Glutamatergic neuron (in vitro differentiated cells): ENCODE results near the gene TEKT2. TPM values are rescaled to one million over a fixed set of nuclear protein-coding genes. Genes with fewer than 3 reads are reported as not detected.

Source experiments
- DNase-seq: peaks from one replicate; pipeline ENCODE4 v3.0.0; 2022
- H3K27ac Mint-ChIP-seq: one replicate; pipeline ENCODE4 v1.8.0; 2020; ENCODE audit warnings: mild to moderate bottlenecking, mixed read lengths, inconsistent platforms; ENCODE audit not compliant: unreplicated experiment
- H3K27me3 Mint-ChIP-seq: one replicate; pipeline ENCODE4 v1.8.0; 2020; ENCODE audit warnings: mild to moderate bottlenecking, moderate library complexity, mixed read lengths, inconsistent platforms; ENCODE audit not compliant: unreplicated experiment
- H3K36me3 Mint-ChIP-seq: one replicate; pipeline ENCODE4 v1.8.0; 2020; ENCODE audit warnings: mild to moderate bottlenecking, mixed read lengths, inconsistent platforms; ENCODE audit not compliant: unreplicated experiment
- H3K4me1 Mint-ChIP-seq: one replicate; pipeline ENCODE4 v1.8.0; 2020; ENCODE audit warnings: mild to moderate bottlenecking, low read depth, mixed read lengths, inconsistent platforms; ENCODE audit not compliant: unreplicated experiment
- H3K4me3 Mint-ChIP-seq: one replicate; pipeline ENCODE4 v1.8.0; 2020; ENCODE audit warnings: mild to moderate bottlenecking, mixed read lengths, inconsistent platforms; ENCODE audit not compliant: unreplicated experiment
- H3K9me3 Mint-ChIP-seq: one replicate; pipeline ENCODE4 v1.8.0; 2020; ENCODE audit warnings: mild to moderate bottlenecking, moderate library complexity, mixed read lengths, inconsistent platforms; ENCODE audit not compliant: unreplicated experiment
- total RNA-seq: library from RNA; stranded (reverse); fragmentation: NEBNext Ultra II Directional; extraction: Animal tissue kit (Norgen Biotek cat#: 25700); gene quantifications from one replicate; pipeline ENCODE4 v1.2.1, GENCODE V29; 2021; ENCODE audit not compliant: unreplicated experiment
- TF ChIP-seq, protein P1 (sequence below): fragments of 200-600 bp; sonication (generic); IDR thresholded peaks from one replicate; pipeline ENCODE4 v1.5.0; 2021; ENCODE audit not compliant: partially characterized antibody, unreplicated experiment

Gene TEKT2
- total RNA-seq, 1 donor from 2014 or later, result 1.6 TPM

DNA sequence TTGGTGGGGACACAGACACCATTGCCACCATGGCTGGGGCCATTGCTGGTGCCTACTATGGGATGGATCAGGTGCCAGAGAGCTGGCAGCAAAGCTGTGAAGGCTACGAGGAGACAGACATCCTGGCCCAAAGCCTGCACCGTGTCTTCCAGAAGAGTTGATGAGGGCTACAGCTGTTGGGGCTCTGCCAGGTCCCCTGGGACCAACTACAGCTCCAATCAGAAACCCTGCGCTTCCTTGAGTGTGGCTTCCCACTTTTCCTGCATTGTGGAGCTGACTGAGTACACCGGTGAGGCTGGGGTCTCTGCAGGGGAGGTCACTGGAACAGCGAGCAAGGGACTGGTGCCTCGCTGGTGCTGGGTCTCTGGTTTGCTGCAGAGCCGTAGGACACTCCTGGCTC, 9.3 kb downstream of the TEKT2 start:
- TF ChIP-seq, protein P1, sequence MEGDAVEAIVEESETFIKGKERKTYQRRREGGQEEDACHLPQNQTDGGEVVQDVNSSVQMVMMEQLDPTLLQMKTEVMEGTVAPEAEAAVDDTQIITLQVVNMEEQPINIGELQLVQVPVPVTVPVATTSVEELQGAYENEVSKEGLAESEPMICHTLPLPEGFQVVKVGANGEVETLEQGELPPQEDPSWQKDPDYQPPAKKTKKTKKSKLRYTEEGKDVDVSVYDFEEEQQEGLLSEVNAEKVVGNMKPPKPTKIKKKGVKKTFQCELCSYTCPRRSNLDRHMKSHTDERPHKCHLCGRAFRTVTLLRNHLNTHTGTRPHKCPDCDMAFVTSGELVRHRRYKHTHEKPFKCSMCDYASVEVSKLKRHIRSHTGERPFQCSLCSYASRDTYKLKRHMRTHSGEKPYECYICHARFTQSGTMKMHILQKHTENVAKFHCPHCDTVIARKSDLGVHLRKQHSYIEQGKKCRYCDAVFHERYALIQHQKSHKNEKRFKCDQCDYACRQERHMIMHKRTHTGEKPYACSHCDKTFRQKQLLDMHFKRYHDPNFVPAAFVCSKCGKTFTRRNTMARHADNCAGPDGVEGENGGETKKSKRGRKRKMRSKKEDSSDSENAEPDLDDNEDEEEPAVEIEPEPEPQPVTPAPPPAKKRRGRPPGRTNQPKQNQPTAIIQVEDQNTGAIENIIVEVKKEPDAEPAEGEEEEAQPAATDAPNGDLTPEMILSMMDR, result no peak
- peaks cover 12% of the 10 kb centered on the region for H3K4me1 Mint-ChIP-seq
- H3K4me3 Mint-ChIP-seq, result no peak overlapping the region
- no peaks in the 10 kb centered on the region for H3K36me3 Mint-ChIP-seq
- peaks cover 6% of the 10 kb centered on the region for H3K9me3 Mint-ChIP-seq
- H3K27me3 Mint-ChIP-seq, result peaks cover 7% of the 10 kb centered on the region
- no peak overlapping the region for H3K27ac Mint-ChIP-seq
- no peak for DNase-seq

DNA sequence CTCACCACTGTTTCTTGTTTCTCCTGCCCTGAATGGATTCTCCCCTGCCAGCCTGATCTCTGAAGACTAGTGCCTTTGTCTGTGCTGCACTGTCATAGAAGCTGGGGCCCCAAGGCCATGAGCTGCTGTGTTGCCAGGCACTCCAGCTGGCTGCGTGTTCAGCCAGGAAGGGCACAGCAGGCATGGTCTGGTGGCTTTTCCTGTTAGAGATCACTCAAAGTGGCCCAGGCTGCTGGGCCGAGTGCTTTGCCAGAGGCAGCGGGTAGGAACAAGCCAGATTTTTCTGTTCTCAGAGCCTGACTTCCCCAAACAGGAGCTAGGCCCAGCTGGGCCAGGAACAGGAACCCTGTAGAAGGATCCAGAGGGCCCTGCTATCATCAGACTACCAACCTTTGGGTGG, 10.0 kb downstream of the TEKT2 start:
- DNase-seq, result no peak
- H3K4me1 Mint-ChIP-seq, result peaks cover 12% of the 10 kb centered on the region
- H3K27me3 Mint-ChIP-seq, result peaks cover 7% of the 10 kb centered on the region
- H3K27ac Mint-ChIP-seq, result no peak overlapping the region
- TF ChIP-seq, protein P1, result no peak
- H3K9me3 Mint-ChIP-seq, result peaks cover 6% of the 10 kb centered on the region
- no peaks in the 10 kb centered on the region for H3K36me3 Mint-ChIP-seq
- no peak overlapping the region for H3K4me3 Mint-ChIP-seq

DNA sequence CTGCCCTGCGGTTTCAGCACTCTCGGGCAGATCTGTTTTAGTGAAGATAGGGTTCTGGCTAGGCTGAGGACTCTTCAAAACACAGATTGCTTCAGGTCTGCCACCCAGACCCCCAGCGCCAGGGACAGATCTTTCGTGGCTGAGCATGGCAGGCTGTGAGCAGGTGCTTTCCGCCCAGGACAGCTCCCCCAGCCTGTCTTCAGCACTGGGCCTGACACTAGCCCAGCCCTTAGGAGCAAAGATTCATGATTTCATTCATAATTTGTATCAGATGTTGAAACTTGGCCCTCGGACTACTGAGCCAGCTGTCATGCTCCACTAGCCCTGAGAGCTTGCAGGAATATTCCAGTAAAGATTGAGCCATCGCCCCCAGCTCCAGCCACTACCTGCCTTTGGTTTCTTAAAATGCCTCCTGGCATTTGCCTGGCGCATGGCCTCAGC, 10.7 kb downstream of the TEKT2 start:
- peaks cover 5% of the 10 kb centered on the region for H3K27me3 Mint-ChIP-seq
- H3K4me3 Mint-ChIP-seq, result no peak overlapping the region

DNA sequence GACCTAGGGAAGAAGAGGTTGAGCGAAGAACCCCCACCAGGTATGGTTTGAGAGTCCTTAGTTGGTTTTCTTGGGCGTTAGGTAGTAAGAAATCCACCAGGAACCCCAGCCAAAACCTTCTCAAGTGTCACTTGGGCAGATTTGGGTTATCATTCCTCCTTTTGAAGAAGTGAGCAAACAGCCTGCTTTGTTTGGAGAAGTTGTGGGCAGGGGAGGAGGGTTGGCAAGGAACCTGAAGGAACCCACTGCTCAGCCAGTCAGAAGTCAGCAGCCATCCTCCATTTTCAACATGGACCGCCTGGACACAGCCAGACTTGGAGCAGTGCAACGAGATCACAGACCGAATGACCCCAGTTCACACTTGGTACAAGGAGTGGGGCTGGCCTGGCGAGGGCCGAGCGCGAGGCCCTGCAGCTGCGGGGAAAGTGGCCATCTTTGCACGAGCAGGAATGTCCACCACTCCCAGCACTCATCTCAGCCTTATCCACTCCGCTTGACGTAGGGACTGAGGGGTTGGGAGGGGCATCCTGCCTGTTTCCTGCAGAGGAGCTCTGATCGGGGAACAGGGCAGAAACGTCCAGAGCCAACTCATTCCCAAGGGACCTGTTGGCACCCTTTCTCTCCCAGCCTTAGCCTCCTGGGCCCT, 12.0 kb downstream of the TEKT2 start:
- Mint-ChIP-seq H3K27me3 (peaks cover 3% of the 10 kb centered on the region), H3K27ac (no peak overlapping the region), H3K9me3 (peaks cover 2% of the 10 kb centered on the region), H3K36me3 (no peaks in the 10 kb centered on the region), H3K4me3 (no peak overlapping the region), H3K4me1 (peaks cover 3% of the 10 kb centered on the region)
- no peak for DNase-seq
- TF ChIP-seq, protein P1, result no peak

More for the DNA sequence above, 10.7 kb downstream of the TEKT2 start:
- peaks cover 3% of the 10 kb centered on the region for H3K9me3 Mint-ChIP-seq
- peaks cover 6% of the 10 kb centered on the region for H3K4me1 Mint-ChIP-seq
- DNase-seq, result no peak
- H3K36me3 Mint-ChIP-seq, result no peaks in the 10 kb centered on the region
- no peak overlapping the region for H3K27ac Mint-ChIP-seq
- TF ChIP-seq, protein P1, result no peak
